ENCODE measurements around the gene OXSR1. TPM values are rescaled to one million over a fixed set of nuclear protein-coding genes. Genes with fewer than 3 reads are reported as not detected.

OXSR1 gene
- total and polyA plus RNA-seq, 2 of the 13 experiments (the other 11 are each of a cell fraction or from before 2014, with no cell fraction given) = 27.4 to 32.6 TPM

DNA sequence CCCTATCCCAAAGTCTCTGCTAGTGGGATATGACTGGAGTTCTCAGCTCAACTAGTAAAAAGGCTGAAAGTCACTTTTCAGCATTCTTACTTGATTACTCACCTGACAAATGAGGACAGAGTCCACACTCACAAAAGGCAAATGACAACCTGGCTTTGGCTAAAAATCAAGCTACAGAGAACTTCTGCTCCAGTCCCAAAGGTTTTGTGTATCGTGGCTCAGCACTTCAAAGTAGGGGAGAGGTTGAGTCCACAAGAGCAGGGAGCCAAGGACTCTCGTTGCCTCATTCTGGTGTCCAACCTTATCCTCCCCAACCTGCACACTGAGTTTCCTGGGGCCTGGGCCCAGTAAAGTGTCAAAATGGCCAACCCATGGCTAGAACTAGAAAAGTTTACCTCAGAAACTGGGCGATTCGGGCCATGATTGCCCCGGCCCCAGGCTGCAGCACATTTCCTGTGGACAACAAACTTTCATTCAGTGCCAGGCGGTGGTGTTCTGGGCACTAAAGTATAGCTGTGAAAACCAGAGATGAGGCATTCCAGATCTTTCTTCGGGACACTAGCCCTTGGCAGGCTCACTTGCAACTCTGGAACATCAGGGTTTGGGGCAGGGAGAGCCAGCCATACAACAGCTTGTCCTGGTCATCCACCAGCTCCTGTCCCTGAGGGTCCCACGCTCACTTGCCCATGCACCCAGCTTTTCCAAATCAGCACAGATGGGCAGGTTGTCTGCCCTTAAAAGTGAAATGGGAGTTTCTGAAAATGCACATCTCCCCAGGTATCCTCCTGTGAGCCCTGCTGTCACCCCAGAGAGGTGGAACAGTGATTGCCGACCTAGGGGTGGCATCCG lies 31.6 kb upstream of the OXSR1 start (continued):
- no peak; the same call in 1 of the 2 replicates for TF ChIP-seq ZFP90 (CRISPR knock-in tag; IDR thresholded peaks at IDR 0.05; ENCODE audit: borderline replicate concordance)
- TF ChIP-seq ZNF552 (CRISPR knock-in tag; IDR thresholded peaks at IDR 0.05; ENCODE audit: borderline replicate concordance) = 0 out of 2 replicates have a peak, but pooled peaks have one; percentile 26
- peak; percentile 43 for TF ChIP-seq RBFOX2 (IDR thresholded peaks at IDR 0.05; ENCODE audit: low read depth, low read length)
- TF ChIP-seq IKZF1 (IDR thresholded peaks at IDR 0.05) = no peak
- TF ChIP-seq CHCHD3 (CRISPR knock-in tag; IDR thresholded peaks at IDR 0.05) = no peak
- TF ChIP-seq KDM3A (CRISPR knock-in tag; IDR thresholded peaks at IDR 0.05; ENCODE audit: low read depth) = peak; percentile 90; the same call in 1 of the 2 replicates
- no peak for TF ChIP-seq ZNF740 (CRISPR knock-in tag; IDR thresholded peaks at IDR 0.05)
- no peak for TF ChIP-seq ZNF776 (CRISPR knock-in tag; IDR thresholded peaks at IDR 0.05)
- TF ChIP-seq KDM1A (CRISPR knock-in tag; IDR thresholded peaks at IDR 0.05) = 0 out of 2 replicates have a peak, but pooled peaks have one; percentile 40
- peak; percentile 100 for TF ChIP-seq PPARG (CRISPR knock-in tag; conservative IDR thresholded peaks at IDR 0.05)
- TF ChIP-seq, protein P1, sequence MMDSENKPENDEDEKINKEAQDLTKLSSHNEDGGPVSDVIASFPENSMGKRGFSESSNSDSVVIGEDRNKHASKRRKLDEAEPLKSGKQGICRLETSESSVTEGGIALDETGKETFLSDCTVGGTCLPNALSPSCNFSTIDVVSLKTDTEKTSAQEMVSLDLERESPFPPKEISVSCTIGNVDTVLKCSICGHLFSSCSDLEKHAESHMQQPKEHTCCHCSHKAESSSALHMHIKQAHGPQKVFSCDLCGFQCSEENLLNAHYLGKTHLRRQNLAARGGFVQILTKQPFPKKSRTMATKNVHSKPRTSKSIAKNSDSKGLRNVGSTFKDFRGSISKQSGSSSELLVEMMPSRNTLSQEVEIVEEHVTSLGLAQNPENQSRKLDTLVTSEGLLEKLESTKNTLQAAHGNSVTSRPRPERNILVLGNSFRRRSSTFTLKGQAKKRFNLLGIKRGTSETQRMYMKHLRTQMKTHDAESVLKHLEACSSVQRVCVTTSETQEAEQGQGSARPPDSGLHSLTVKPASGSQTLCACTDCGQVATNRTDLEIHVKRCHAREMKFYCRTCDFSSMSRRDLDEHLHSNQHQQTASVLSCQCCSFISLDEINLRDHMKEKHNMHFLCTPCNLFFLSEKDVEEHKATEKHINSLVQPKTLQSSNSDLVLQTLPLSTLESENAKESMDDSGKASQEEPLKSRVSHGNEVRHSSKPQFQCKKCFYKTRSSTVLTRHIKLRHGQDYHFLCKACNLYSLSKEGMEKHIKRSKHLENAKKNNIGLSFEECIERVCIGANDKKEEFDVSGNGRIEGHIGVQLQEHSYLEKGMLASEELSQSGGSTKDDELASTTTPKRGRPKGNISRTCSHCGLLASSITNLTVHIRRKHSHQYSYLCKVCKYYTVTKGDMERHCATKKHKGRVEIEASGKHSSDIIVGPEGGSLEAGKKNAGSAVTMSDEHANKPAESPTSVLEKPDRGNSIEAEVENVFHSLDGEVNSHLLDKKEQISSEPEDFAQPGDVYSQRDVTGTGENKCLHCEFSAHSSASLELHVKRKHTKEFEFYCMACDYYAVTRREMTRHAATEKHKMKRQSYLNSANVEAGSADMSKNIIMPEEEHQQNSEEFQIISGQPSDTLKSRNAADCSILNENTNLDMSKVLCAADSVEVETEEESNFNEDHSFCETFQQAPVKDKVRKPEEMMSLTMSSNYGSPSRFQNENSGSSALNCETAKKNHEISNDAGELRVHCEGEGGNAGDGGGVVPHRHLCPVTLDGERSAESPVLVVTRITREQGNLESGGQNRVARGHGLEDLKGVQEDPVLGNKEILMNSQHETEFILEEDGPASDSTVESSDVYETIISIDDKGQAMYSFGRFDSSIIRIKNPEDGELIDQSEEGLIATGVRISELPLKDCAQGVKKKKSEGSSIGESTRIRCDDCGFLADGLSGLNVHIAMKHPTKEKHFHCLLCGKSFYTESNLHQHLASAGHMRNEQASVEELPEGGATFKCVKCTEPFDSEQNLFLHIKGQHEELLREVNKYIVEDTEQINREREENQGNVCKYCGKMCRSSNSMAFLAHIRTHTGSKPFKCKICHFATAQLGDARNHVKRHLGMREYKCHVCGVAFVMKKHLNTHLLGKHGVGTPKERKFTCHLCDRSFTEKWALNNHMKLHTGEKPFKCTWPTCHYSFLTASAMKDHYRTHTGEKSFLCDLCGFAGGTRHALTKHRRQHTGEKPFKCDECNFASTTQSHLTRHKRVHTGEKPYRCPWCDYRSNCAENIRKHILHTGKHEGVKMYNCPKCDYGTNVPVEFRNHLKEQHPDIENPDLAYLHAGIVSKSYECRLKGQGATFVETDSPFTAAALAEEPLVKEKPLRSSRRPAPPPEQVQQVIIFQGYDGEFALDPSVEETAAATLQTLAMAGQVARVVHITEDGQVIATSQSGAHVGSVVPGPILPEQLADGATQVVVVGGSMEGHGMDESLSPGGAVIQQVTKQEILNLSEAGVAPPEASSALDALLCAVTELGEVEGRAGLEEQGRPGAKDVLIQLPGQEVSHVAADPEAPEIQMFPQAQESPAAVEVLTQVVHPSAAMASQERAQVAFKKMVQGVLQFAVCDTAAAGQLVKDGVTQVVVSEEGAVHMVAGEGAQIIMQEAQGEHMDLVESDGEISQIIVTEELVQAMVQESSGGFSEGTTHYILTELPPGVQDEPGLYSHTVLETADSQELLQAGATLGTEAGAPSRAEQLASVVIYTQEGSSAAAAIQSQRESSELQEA (CRISPR knock-in tag; IDR thresholded peaks at IDR 0.05; ENCODE audit: not compliant biosample characterization) = no peak
- TF ChIP-seq ZNF350 (CRISPR knock-in tag; IDR thresholded peaks at IDR 0.05; ENCODE audit: borderline replicate concordance, low read depth) = peak; percentile 67; the same call in 1 of the 2 replicates
- no peak for TF ChIP-seq TCF12 (IDR thresholded peaks at IDR 0.05)
- peak; percentile 86 for TF ChIP-seq TCF12 (CRISPR knock-in tag; IDR thresholded peaks at IDR 0.05)
- TF ChIP-seq SOX5 (CRISPR knock-in tag; IDR thresholded peaks at IDR 0.05; ENCODE audit: borderline replicate concordance) = peak; percentile 88
- peak; percentile 43; the same call in 1 of the 2 replicates for TF ChIP-seq SOX13 (IDR thresholded peaks at IDR 0.05)
- peak in 1 of 2 experiments; percentile 89; a peak in 2 of 4 replicates for TF ChIP-seq SOX13 (CRISPR knock-in tag; conservative IDR thresholded peaks at IDR 0.05 in 1 of 2, IDR thresholded peaks at IDR 0.05 in 1 of 2)
- TF ChIP-seq, protein P2, sequence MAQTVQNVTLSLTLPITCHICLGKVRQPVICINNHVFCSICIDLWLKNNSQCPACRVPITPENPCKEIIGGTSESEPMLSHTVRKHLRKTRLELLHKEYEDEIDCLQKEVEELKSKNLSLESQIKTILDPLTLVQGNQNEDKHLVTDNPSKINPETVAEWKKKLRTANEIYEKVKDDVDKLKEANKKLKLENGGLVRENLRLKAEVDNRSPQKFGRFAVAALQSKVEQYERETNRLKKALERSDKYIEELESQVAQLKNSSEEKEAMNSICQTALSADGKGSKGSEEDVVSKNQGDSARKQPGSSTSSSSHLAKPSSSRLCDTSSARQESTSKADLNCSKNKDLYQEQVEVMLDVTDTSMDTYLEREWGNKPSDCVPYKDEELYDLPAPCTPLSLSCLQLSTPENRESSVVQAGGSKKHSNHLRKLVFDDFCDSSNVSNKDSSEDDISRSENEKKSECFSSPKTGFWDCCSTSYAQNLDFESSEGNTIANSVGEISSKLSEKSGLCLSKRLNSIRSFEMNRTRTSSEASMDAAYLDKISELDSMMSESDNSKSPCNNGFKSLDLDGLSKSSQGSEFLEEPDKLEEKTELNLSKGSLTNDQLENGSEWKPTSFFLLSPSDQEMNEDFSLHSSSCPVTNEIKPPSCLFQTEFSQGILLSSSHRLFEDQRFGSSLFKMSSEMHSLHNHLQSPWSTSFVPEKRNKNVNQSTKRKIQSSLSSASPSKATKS (CRISPR knock-in tag; IDR thresholded peaks at IDR 0.05) = no peak
- TF ChIP-seq ZNF891 (CRISPR knock-in tag; IDR thresholded peaks at IDR 0.05) = peak; percentile 66; the same call in 1 of the 2 replicates
